DOHH2 (cell line): ENCODE results near the gene GALR3.

Experiments used
- EZH2phosphoT487 ChIP-seq: fragments of 200-600 bp; sonication (generic); IDR thresholded peaks from 2 replicates; pipeline ENCODE4 v1.6.1; 2017; ENCODE audit warnings: borderline replicate concordance, mild to moderate bottlenecking, antibody characterized with exemption, low read length, moderate library complexity, mixed read lengths
- TF ChIP-seq, protein P1 (sequence below): fragments of 200-600 bp; sonication (generic); IDR thresholded peaks from one replicate; pipeline ENCODE4 v1.5.1; 2014; ENCODE audit warnings: antibody characterized with exemption, mild to moderate bottlenecking, low read depth, low read length; ENCODE audit not compliant: poor library complexity, severe bottlenecking

DNA sequence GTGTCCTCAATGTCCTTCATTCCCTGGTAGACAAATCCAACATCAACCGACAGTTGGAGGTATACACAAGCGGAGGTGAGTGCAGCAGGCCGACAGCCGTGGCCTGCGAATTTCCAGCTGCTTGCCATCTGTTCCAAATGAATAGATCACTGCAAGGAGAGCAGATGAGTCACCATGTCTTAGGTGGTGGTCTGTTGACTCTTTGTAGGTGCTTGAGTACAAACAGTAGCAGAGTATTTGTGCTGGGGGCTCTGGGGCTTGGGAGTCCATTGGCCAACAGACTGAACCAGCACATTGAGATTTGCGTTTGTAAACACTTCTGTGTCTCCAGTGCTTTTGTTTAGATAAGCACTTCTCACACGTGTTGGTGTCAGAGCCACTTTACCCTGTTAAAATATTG, 47.1 kb downstream of the GALR3 start:
- TF ChIP-seq, protein P1, sequence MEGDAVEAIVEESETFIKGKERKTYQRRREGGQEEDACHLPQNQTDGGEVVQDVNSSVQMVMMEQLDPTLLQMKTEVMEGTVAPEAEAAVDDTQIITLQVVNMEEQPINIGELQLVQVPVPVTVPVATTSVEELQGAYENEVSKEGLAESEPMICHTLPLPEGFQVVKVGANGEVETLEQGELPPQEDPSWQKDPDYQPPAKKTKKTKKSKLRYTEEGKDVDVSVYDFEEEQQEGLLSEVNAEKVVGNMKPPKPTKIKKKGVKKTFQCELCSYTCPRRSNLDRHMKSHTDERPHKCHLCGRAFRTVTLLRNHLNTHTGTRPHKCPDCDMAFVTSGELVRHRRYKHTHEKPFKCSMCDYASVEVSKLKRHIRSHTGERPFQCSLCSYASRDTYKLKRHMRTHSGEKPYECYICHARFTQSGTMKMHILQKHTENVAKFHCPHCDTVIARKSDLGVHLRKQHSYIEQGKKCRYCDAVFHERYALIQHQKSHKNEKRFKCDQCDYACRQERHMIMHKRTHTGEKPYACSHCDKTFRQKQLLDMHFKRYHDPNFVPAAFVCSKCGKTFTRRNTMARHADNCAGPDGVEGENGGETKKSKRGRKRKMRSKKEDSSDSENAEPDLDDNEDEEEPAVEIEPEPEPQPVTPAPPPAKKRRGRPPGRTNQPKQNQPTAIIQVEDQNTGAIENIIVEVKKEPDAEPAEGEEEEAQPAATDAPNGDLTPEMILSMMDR: no peak
- TF ChIP-seq EZH2phosphoT487: no peak
